Activated CD4-positive, alpha-beta T cell treated with anti-CD3 and anti-CD28 coated beads, Interleukin-2, amount 50 U/mL, for 48 hours (primary cell): ENCODE measurements around the gene DCC.

ENCODE experiments used
- DNase-seq, 2 experiments: peaks; one replicate each; pipeline ENCODE4 v3.0.0-alpha.2; 2020

Gene DCC

DNA sequence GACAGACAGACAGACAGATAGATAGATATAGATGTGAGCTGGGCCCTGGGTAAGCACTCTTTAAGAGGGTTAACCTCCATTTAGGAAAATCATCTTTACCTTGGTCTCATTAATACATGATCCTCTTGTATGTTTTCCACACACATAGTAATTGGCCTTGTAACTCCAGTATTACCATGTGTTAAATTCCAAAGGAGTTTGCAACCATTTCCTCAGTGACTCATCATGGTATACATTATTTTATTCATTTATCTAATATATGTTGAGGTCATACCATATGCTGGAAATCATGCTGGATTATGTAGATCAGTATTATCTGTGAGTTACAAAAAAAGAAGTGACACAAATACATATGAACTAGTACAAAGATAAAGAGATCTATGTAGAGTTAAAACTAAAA is 504.3 kb downstream of the DCC start:
- no peak for DNase-seq

DNA sequence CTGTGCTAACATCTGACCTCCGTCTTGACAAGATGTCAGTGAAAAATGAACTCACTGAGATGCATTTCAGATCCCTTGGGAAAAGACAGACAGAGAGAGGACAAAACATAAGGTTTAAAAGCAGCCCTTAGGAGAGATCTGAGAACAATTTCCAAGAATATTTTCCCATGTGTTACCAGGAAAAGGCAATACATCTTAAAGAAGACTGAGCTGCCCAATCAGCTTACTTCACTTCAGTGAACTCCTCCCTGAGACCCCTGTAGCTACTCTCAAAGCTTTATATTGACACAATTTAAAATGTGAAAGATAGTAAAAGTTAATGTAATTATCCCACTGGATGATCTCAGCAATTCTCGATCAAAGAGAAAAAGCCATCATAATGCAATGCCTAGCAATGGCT is 505.0 kb downstream of the DCC start:
- no peak for DNase-seq

DNA sequence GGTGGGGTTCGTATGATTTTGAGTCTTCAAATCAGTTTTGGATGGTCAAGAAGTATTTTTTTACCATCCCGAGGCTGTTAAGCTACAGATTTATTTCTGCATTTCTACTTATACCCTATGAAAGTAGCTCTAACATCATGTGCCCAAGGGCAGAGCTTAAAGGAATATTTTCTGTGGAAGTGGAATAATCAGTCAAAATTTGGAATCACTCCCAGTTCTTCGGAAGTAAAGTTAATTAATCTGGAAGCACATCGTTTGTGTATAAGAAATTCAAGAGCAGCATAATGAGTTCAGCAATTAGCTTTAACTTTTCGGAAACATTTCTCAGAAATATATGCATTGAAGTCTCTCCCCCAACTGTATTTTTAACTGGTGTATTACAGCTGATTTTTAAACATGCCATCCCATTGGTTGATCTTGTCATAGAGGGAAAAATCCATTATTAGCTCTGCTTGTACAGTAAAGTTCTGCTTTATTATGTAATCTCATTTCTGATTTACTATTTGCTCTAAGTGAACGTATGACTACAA is 510.1 kb downstream of the DCC start:
- no peak for DNase-seq

DNA sequence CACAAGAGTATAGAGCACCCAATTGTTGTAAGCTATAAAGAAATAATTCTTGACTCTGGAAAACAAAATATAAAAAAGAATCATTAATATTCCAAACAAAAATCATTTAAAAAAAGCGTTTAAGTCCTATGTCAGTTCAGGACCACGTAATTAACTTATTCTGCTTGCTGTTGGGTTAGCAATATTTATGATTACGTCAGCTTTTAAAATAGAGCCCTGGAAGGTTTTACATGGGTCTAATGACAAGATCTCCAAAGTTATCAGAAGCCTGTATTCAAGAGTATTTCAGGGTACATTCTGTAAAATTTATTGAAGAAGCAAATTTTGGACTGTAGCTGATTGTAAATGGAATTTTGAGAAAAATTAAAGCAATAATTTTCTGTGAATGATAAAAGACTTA is 521.6 kb downstream of the DCC start:
- no peak for DNase-seq

DNA sequence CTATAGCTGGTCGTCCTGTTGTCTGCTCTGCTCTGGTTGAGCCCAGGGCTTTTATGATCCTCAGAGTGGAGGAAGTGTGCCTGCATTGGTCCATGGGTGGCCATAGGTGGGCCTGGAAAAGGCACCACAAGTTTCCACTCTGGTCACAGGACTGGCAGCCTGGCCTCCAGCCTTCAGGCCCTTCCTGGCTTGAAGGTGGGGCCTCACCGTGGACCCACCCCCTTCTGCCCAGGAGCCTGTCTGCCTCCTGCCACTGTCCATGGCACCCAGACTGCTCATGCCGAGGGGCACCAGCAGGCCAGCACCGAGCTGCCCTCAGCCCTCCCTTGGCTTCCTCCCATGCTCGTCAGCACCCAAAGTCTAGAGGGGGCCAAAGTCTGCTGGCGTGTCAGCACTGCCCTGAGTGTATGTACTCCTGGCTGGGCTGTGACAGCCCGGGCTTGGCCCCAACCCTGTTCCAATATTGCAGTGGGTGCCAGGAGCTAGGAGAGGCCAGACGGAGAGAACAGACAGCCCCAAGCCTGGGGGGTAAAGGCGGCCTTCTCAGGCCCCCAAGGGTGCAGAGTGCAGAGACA is 529.4 kb downstream of the DCC start:
- no peak for DNase-seq

DNA sequence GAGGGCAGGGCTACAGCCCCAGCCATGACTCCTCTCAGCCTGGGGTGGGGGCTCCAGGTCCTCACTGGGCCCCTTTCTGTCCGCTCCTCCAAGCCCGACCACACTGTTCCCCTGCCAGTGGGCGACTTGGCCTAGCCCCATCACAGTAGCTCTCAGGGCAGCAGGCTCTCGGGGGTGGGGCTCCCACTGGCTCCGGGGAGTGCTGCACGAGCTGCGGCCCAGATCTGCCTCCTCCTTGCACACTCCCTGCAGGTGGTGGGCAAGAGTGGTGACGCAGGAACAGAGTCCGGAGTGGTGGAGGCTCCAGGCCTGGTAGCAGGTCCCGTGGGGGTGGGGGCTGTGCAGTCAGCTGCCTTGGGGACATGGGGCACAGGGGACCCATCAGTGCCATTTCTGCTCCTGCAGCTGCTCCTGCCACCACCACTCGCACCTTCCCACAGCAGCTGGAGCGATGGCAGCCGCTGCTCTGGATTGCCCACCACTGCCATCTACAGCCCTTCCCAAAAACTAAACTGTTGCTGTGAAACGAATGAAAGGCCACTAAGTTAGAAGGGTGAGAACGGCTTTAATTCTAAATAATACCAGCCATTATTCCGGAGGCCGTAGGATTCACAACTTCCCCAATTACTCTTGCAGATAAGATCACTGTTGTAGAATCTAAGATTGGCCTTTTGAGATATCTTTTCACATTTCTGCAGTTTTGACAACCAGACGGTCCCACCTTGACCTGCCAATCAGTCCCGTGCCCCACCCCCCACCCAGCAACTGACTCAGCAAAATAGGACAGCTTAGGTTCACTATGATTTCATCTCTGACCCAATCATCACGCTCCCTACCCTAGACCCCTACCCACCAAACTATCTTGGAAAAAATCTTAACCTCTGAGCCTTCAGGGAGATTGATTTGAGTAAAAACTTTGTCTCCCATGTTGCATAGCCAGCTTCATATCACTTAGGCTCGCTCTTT is 530.2 kb downstream of the DCC start:
- DNase-seq: no peak

DNA sequence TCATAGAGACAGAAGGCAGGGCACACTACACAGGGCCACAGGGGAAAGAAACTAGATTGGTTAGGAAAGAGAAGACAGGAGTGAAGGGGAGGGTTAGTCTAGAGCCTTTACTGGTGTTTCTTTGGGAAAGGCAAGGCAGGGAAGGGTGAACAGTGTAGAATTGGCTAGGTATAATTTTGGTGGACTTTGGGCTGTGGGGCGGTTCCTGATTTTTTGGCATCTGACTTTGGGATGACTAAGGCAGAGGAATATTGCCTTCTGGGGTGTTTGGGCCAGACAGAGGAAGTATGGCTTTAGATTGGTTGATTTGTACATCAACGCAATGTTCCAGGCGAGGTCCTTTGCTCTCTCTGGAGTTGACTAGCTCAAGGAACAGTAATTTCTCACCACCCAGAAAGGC is 534.8 kb downstream of the DCC start:
- DNase-seq: no peak

DNA sequence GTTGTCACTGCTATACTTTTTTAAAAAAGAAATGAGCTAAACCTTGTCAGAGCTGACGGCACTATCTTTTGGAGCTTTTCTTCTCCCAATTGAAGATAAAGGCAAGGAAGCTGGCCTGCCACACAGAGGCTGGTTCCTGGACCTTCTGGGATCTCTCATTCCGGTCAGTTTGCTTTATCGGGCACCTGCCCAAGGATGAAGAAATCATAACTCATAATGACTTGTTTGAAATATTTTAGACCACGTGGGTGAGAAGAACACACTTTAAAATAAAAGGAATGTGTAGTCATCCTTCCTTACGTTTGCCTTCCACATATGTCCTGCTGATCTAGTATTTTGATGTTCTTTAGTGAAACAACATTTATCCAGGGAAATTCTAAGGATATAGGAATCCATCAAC is 535.7 kb downstream of the DCC start:
- DNase-seq: no peak

DNA sequence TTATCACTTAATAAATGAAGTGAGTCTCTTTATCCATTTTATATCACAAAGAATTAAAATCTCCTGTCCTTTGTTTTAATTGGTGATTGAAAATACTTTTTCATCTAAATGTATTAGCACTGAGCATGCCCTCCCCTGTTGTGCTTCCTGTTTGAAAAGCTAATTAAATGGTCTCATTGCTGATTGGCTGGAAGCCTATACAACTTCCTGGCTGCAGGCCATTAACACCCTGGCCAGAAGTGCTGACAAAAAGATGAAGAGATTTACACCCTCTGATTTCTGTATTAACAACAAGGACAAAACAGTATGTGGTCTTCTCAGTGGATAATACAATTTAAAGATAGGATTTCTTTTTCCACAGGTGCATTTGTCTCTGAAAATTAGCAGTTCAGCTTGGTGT is 548.0 kb downstream of the DCC start:
- no peak for DNase-seq

DNA sequence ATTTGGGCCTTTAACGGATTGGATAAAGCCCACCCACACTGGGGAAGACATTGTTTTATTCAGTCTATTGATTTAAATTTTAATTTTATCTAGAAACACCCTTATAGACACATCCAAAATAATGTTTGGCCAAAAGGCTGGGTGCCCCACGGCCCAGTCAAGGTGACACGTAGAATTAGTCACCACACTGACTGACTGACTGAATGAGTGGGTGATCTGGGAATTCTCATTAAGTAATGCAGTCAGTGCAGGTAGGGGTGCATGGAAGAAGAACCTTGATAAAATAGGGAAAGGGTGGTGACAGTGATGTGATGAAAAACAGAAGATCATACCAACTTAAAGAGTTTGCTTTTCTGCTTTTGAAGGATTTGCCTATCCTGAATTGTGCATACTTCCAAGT is 554.8 kb downstream of the DCC start:
- DNase-seq: no peak

DNA sequence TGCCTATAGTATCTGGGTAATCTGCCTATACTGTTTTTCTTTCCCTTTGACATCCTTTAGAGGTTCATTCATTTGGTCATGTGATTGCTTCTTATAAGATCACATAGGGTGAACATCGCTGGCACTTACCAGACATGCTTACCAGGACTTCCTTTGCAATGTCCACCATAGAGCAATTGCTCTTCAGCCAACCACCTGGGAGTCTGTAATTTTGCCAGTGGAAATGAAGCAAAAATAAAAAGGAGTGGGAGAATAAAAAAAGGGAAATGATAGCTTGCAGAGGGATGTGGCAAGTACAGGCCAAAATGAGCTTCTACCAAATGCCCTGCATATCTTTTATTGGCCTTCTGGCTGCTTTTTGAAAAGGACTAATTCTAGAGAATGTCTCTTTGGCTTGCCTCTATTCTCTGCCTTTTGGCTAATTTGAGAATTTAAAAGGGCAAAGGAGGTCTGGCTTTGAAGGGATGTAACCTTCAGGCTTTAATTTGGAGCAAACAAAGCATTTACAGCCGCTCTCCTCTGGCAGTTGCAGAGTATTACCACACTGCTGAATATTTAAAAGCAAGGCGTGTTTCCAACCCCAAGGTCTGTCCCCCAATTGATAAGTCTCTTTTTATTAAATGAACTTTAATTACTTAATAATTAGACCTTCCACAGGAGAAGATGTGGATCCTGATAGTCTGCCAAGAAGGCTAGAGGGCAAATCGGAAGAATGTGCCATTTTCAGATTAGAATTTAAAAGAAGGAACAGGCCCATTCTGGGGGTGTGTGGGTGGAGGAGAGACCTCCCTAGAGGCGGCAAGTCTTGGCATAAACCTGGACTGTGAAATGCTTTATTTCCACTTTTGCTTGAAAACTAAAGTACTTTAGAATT is 557.9 kb downstream of the DCC start:
- no peak for DNase-seq

DNA sequence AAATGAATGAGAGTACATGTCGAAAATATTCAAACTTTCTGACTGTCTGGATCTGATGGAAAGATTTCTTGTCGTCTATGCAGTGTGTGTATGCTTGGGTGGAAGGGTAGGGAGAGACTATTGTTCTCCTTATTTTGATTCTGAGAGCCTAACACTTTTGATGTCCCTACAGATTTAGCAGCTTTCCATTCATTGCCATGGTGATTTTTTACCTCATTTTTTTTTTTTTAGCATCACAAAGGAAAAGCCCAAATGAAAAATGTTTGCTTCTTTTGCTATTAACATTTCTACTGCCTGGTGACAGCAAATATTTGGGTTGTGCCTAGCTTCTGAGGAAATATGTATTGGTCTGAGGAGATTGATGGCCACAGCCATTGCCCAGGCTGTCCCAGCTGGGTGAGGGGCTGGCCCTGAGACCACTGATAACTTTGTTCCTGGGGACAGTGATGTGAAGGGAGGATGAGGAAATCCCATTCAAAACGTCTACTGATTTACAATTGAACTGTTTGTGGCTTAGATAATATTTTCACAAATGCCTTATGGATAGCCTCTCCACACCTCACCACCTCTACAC is 558.6 kb downstream of the DCC start:
- DNase-seq: no peak

DNA sequence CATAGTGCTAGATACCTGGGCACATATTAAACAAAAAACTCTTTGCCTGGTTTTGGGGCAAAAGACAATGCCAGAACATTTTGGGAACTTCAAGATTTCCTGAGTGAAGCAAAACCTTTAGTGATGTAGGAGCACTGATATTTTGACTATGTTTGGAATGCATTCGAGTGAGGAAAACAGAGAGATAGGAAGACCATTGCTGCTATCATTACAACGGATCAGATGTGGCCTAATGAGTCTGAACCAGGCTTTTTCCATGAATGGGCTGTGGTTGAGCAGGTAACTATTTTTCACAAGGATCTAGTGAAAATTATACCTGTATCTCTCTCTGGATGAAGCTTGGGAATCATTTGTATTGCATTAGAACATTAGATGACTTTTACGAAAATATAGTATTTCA is 562.2 kb downstream of the DCC start:
- no peak for DNase-seq

DNA sequence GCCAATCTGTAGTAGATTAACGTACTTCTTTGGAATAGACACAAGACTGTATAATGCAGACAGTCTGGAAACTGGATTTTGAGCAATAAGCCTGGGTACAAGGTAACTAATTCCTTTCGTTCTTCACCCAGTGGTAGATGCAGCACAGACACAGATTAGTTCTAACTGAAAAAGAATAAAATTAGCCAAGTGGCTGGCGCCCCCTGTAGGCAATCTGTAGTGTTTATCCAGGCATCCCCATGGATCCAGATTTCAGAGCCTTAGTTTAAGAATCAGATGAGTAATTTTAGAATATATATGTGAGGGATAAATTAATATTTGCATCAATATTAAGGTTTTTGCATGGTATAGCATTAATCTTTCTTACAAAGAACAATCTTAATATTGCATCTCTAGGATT is 563.9 kb downstream of the DCC start:
- DNase-seq: peak; percentile 6 to 15

DNA sequence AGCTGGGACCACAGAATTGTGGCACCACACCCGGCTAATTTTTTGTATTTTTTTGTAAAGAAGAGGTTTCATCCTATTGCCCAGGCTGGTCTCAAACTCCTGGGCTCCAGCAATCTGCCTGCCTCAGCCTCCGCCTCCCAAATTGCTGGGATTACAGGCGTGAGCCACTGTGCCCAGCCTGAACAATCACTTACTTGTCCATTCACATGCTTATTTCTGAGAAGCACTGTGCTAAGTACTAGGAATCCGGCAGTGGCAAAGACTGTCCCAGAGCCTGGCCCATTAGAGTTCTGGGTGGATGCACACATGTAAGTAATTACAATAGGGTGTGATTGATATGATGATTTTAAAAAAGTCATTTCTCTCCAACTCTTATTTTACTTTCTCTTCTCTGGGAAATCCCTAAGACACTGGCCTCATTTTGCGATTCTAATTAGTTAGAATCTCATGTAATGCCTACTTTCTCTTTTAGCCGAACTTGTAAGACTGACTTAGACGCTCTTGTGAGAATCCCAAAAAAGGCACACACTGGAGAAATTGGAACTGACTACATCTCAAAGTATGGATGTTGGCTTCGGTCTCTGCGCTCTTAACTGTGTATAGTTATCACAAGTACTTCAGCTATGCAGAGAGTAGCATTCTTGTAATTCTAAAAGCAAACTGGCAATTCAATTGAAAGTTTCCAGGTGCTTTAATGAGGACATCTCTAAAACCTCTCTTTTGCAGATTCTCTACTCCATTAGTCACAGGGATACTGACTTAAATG is 567.7 kb downstream of the DCC start:
- no peak for DNase-seq

DNA sequence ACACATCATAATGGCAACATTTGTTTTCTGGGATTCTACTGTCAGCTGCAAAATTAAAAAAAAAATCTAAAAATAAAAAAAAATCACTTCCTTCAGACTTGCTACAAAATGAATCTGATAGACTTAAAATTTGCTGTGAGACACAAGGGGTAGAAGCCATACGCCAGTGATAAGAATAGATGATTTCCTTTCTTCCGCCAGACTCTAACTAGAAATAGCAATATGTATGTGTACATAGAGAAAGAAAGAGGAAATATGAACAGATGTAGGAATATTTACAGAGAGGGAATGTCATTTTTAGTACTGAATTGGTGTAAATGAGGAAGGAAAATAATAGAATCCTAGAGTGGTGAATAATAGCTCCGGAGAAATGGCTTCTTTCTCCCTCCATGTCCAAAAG is 574.2 kb downstream of the DCC start:
- no peak for DNase-seq

DNA sequence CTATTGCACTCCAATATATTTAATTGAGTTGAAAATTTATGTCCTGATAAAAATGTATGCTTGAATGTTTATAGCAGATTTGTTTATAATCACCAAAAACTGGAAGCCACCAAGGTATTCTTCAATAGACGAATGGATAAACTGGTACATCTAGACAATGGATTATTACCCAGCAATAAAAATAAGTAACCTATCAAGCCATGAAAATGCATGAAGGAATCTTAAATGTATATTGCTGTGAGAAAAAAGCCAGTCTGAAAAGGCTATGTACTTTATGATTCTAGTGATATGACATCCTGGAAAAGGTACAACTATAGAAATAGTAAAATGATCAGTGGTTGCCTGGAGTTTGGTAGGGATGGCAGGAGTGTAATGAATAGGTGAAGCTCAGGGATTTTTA is 580.7 kb downstream of the DCC start:
- DNase-seq: no peak

DNA sequence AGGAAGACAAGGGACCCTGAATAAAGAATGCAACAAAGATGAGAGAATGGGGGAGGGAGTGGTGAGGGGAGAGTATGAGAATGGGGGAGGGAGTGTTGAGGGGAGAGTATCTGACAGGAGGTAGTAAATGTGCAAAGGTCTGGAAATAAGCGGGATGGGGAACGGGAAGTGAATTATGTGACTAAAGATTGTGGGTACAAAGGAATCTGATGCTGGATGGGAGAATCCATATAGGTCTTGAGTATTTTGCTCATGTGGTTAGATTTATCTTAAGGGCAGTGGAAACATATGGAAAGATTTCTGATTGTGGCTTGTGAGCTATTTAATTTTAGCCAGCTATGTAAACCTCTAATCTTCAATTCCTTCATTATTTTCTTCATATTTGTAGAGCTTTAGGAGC is 593.4 kb downstream of the DCC start:
- DNase-seq: no peak

DNA sequence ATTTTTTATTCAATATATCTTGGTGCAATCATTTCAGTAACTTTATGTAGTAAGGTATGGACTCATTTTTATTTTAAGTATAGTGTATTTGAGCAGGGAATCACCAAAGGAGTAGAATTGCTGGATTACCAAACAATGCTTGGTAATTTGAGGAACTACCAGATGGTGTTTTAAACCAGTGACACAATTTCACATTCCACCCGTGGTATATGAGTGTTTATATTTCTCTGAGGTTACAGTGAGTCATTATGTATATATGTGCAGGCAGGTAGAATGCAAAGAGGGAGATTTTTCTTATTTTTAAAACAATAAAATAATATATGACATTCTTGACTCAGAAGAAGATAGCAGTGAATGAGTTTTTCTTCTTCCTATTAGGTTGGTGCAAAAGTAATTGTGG is 596.9 kb downstream of the DCC start:
- no peak for DNase-seq

DNA sequence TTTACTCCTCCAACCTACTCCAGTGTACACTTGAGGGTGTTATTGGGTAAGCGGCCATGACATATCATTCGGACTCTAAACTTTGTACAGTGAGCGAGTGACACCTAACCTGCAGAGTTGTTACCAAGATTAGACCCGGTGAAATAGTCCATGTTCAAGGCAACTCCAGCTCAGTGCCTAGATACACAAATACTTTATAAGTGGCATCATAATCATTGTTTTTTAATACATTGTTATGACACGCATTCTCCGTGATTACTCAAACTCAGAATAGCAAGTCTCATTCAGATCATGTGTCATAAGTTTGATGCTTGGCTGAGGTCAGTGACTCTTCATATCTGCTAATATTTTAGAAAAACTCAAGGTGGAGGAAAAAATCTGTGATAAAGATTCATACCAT is 597.8 kb downstream of the DCC start:
- no peak for DNase-seq

DNA sequence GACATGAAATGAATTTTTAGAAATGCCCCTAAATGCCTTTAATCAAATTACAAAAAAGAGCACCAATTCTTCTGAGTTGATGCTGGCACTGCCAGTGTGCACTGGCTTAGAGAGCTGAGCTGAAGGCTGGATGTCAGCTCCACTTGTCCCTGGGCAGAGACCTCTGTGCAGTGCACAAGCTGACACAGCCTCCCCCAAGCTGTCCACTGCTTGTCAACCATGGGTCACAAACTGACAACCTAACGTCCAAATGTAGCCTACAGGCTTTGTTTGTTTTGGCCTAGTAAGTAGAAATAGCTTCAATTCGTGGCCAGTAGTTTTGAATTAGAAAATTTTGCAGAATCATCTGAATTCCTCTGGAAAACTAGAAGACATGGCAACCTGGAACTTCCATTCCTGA is 605.6 kb downstream of the DCC start:
- no peak for DNase-seq

DNA sequence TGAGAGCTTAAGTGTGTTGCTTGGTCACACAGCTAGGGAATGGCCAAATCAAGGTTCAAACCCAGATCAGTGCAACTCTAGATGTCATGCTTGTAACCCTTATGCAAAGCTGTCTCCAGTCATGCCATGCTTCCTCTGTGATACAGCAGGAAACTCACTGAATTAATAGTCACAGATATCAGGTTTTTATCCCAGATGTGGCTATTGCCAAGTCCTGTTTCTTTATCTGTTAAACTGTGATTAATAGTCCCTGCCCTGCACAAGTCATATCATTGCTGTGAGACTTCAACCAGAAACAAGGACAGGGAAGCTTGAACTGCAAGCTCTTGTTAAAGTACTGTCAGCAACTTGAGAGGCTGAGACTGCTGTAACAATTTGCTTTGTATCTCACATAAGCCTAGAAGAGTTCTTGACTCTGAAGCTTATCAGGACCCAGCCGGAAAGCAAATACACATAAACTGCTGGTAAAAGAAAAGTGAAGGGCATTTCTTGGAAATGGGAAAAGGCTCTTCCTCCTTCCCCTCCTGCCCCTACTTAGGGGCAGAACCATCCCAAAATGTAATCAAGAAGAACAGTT is 609.0 kb downstream of the DCC start:
- no peak for DNase-seq
